GM18861 (cell line): Measurements from ENCODE around the gene PTPRJ.

ENCODE experiments used
- ATAC-seq: cut with Tn5 transposase; IDR thresholded peaks from one replicate; pipeline ENCODE4 v1.9.1; 2021; ENCODE audit not compliant: unreplicated experiment

PTPRJ gene

DNA sequence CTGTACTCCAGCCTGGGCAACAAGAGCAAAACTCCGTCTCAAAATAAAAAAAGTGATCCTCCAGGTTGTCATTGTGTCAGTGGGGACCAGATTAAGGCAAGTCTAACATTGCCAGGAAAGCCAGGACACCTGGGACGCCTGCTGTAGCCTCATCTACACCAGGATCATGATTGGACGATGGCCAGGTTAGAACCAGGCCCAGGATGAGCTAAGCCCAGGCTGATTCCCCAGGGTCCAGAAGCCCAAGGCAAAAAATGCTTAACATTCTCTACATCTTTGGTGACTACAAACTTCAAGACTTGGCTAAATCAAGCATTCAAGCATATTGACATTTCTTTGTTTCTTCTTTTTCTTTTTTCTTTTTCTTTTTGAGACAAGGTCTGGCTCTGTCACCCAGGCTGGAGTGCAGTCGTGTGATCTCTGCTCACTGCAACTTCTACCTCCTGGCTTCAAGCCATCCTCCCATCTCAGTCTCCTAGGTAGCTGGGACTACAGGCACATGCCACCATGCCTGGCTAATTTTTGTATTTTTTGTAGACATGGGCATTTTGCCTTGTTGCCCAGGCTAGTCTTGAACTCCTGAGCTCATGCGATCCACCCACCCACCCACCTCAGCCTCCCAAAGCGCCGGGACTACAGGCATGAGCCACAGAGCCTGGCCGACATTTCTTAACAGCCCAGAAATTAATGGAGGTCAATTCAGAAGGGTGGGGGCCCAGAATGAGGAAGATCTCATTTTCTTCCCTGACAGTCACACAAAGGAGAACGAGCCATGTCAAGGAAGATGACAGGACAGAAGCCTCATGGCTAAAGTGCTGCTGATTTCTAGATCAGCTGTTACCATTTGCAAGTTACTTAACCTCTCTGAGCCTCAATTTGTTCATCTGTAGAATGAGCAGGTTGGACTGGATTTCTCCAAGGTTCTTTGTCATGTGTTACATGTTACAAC lies 12.5 kb upstream of the PTPRJ start:
- ATAC-seq: no peak

DNA sequence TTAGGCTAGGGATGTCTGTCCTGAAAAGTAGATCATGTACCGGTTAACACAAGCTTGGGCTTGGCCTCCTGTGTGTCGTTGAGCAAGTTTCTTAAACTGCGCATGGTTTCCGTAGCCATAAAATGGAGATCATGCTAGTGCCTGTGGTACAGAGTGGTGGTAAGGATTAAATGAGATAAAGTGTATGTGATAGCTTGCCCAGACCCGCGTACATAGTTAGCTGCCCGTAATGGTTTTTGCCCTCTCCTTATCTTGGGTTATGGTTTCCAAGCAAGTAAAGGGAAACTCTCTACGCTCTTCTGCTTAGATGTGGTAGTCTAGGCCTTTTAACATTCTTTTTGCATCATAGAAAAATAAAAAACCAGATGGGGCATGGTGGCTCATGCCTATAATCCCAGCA lies 11.0 kb upstream of the PTPRJ start:
- ATAC-seq: no peak

DNA sequence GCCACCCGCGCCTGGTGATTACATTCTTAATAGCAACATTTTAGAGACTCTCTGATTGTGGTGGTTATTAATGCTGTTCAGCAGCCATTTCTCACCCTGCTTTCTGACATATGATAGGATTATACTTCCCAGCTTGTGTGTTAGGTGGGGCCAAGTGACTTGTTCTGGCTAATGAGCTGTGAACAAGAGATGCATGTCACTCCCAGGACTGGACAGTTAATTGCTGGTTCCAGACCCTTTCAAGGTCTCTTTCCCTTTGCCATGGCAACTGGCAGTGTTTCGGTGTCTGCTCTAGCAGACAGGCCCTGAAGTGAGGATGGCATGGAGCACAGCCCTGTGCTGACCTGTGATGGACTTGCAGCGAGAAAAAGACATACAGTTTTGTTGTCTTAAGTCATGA lies 8.9 kb upstream of the PTPRJ start:
- ATAC-seq: no peak

DNA sequence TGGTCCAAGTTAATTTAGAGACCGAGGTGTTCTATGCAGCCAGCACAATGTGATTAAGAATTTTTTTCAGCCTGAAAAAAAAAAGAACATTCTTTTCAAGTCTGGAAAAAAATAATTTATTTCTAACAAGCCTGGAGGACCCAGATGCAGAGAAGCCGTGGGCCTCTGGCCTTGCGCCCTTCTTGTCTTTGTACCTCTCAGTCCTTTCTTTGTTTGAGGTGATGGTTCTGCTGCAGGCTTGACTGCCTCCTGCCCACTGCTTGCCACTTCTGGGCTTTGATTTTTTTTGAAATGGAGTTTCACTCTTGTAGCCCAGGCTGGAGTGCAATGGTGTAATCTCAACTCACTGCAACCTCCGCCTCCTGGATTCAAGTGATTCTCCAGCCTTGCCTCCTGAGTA lies 7.2 kb upstream of the PTPRJ start:
- no peak for ATAC-seq

DNA sequence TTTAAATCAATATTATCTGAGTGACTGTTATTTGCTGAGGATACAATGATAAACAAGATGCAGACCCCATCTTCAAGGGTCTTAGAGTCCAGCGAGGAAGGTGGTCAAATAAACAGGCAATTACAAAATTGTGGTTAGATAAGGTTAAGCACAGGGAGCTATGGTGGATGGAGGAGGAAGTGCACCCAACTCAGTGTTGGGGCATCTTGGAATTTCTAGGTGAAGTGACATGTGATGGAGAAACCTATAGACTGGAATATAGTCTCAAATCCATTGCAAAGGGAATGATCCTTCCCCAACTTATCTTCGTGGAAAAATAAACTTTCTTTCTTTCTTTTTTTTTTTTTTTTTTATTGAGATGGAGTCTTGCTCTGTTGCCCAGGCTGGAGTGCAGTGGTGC lies 3.4 kb upstream of the PTPRJ start:
- no peak for ATAC-seq

DNA sequence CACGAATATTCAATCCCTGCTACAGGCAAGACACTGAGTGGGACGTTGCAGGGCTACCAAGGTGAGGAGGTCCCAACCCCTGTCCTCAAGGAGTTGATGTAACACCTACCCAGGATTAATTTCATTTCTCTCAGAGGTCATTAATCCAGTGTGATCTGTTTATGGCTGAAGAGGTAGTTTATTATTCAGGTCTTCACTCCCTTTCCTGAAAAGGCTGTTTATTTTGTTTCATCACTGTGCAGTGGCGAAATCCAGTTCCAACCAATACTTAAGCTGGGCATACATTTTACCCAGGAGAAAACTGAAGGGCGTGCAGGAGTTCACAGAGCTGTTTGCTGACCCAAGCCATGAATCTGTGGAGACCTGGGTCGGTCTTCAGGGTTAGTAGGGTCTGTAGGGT lies 2.7 kb upstream of the PTPRJ start:
- no peak for ATAC-seq

DNA sequence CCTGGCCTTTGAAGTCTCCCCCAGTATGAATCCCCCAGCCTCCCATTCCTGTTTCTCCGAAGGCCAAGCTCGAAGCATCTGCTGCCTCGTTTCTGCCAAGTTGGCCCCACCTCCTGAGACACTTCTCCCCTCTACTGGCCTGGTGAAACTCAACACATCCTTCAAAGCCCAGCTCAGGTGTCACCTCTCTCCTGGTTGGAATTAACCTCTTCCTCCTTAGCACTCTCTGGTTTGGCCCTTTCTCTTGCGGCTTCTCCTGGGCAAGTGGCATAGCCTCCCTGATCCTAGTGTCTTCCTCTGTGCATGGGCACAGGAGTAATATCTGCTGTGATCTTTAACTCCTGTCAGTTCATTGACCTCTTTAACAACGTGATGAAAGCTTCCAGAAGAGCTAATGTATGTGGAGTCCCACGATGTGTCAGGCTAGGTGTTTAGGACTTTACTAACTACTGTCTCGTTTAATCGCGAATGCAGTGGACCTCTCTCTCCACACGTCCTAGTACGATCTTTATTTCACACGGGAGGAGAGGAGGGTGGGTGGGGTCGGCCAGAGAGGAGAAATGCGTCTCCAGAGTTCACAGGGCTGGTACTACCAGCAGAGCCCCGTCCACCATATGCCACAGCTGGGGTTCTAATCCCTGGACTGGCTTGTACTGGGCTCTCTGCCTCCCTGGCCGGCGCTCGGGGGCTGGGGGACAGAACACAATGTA lies 826 bp upstream of the PTPRJ start:
- ATAC-seq: no peak

DNA sequence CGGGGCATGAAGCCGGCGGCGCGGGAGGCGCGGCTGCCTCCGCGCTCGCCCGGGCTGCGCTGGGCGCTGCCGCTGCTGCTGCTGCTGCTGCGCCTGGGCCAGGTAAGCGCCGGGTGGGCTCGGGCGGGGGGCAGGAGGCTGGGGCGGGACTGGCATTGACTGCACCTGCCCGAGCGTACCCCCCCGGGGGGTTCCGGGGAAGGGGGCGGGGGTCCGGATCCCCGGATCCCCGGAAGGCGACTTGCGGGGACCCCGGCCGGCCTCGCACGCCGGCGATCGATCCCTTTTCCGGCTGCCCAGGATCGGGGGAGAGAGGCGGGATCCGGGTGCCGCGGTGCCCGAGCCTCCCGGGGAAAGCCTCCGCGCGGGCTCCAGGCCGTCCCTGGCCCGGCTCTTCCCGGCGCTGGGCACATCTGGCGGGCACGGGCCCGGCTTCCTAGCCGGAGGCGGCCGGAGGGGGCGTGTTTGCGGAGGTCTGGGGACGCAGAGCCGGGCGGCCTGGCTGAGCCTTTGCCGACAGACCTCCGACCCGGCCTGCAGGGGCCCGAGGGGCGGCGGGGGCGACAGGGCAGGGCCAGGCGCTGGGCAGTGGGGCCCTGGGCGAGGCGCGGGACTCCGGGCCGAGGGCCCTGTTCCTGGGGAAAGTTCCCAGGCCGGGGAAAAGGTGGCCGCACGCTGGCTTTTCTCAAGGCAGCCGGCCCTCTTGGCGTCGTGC lies 705 bp downstream of the PTPRJ start:
- peak; percentile 39 for ATAC-seq

DNA sequence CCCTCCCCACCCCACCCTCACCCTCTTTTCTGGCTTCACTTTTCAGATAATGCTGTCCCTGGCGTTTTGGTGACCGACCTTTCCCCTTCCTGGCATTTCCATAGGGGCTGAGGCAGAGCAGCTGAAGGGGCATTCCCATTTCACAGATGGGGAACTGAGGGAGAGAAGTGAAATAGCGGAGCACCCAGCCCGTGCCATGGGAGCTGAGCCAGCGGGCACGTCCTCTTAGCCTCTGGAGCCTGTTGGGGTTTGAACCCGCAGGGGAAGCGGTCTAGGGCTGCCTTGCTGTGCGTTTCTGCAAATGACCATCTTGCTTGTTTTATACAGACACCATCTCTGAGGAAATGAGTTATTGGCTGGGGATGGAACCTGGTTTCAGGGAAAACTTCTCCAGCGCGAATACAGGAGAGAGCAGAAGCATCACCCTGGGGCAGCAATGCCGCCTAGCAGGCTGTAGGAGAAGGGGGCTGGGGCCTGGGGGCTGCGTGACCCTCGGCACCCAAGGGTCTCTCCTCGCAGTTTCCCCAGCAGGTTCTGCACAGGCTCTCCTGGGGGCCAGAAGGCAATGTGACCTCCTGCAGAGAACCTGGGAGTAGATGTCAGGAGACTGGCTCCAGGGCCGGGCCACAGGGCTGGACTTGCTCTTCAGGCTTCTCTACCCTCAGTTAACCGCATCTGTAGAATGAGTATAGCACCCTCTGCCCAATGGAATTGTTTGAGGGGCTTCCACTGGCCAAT lies 1.5 kb downstream of the PTPRJ start:
- no peak for ATAC-seq

DNA sequence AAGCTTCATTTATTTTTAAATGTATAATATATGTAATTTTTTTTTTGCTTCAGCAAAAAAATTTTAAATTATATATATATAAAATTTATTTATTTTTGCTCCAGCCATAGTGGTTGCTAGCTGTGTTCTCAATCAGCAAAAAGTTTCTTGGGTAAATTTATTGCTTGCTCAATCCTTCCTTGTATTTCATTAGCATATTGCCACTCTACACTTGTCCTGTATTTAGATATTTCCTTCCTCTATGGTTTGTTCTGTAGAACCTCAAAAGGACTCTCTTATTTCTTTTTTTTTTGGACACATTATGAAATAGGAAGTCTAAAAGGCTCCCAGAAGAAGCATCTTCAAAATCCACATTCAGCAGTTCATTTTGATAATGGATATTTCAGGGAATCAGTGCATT lies 2.3 kb downstream of the PTPRJ start:
- no peak for ATAC-seq

DNA sequence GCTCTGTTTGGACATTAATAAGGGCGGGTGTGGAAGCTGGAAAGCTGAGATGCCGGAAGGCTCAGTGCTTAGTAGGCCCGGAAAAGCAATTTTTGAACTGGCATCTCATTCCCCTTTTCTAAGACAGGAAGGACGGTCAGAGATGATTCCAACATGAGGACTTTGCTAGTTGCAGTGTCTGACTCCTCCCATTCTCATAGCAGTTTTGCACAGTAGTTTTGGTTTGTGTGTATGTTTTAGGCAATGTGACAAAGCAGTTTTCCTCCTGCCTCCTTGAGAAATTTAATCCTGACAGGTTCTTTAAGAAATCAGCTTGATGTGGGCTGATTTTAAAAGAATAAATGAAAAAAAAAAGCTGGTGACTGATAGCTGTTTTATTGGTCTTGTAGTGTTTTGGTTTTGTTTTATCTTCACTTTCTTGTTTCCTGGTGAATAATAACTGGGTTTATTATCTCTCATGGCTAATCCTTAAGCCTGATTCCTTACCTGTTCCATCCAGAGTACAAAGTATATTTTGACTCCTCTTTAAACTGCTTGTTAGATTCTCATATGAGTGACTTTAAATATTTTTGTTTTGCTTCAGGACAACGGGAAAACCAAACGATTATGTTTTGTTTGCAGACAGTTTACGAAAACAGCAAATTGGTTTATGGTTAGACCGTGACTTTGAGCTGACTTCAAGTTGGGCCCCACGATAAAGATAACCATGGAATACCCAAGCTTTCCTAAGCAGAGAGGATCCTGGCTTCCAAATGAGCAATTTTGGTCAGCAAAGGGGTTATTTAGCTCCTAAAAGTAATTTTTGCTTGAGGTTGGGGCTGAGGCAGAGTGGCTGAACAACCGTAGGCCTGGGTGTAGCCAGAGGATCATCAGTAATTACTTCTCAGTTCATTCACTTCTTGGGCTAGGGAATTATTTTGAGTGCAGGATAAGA lies 3.4 kb downstream of the PTPRJ start:
- no peak for ATAC-seq

DNA sequence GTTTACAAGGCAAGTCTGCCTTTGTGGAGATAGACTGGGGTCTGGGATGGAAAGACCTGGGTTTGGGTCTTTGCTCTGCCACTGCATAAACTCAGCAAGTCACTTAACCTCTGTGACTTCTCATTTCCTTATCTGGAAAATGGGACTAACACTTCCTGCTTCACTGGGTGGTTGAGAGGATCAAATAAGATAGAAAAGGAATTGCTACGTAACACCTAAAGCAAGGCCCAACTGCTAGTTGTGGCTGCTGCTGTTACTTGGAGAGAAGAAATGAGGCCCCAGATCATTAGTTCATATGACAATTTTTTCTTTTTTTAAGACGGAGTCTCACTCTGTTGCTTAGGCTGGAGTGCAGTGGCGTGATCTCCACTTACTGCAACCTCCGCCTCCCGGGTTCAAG lies 5.9 kb downstream of the PTPRJ start:
- no peak for ATAC-seq

DNA sequence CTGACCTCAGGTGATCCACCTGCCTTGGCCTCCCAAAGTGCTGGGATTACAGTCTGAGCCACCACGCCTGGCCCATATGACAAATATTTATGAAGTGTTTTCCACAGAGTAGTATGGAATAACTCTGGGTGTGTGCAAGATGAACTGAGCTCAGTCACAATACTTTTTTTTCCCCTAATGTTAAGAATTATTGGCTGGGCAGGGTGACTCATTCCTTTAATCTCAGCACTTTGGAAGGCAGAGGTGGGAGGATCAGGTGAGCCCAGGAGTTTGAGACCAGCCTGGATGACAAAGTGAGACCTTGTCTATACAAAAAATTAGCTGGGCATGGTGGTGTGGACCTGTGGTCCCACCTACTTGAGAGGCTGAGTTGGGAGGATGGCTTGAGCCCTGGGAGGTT lies 6.4 kb downstream of the PTPRJ start:
- ATAC-seq: no peak

DNA sequence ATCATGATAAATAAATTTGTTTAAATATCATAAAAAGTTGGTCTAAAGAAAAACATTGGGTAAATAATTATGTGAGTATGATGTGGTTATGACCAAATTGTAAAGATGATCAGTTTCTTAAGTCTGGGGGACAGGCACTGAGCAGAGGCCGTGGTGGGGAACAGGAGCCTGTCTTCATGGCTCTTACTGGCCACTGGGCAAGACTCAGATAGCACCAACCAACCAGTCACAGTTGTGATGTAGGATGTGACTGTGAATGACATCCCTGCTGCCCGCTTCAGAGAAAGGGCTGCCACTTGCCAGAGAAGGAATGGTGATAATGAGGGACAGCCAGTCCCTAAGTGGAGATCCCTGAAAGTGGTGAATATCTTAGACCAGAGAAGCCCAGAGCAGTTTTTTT lies 7.0 kb downstream of the PTPRJ start:
- no peak for ATAC-seq

DNA sequence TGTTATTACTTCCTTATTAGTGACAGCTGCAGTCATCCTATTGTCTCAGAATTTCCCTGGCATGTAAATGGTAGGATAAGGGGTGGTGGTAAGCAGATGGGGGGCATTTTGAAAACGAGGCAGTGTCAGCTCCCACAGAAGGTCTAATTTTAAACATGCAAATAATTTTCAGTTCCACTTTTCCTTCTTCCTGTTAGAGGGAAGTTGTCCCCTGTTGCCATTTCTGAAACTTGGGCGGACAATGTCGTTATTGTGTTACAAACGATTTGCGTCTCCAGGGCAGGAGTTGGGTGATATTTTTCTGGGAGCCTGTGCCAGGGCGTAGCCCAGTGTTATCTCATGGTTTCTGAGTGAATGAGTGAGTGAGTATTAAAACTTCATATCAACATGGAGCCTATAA lies 7.4 kb downstream of the PTPRJ start:
- no peak for ATAC-seq

DNA sequence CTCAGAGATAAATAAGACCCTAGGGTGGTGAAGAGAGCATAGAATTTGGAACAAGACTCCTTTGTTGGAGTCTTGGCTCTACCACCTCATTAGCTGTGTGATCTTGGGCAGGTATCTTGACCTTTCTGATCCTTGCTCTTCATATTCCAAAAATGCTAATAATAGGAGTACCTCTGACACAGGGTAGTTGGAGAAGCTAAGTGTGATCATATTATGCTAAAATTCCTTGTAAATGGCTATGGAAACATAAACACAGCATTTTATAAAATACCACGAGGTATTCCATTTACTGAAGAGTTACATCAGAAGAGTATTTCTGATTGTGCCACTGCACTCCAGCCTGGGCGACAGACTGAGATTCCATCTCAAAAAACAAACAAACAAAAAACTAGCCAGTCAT lies 9.4 kb downstream of the PTPRJ start:
- no peak for ATAC-seq

DNA sequence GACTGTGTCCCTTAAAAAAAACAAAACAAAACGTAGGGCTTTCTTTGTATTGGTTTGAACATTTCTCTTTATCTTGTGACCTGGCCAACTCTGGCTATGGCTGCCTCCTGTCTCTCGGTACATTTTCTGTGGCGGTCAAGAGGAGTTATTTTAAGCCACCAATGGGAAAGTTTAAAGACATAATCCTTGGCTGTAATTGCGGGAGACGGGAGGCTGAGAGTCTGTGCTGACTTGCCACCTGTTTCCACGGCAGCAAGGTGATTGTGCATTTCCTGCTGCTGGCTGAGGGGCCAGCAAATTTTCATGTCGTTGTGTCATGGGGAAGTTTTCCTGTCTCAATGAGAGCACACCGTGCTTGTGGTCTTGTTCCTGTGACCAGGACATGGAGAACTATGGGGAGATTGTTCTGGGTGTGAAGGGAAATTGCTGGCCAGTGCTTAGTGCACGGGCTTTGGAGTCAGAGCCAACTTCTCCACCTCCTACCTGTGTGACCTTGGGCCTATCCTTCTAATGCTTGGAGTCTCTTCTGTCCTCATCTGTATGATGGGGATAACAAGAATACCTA lies 11.0 kb downstream of the PTPRJ start:
- no peak for ATAC-seq

DNA sequence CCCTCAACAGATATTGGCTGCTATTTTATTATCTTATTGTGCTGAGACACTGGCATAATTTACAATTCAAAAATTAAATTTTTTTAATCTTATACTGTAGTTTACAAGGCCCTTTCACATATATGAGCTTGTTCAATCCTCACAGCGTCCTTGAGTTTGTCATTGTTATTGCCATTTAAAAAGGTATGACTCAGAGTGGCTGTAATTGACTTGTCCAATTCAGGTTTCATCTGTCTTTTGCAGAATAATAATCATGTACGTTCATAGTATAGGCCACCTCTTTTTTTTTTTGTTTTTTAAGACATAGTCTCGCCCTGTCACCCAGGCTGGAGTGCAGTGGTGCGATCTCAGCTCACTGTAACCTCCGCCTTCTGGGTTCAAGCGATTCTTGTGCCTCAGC lies 11.5 kb downstream of the PTPRJ start:
- ATAC-seq: no peak

DNA sequence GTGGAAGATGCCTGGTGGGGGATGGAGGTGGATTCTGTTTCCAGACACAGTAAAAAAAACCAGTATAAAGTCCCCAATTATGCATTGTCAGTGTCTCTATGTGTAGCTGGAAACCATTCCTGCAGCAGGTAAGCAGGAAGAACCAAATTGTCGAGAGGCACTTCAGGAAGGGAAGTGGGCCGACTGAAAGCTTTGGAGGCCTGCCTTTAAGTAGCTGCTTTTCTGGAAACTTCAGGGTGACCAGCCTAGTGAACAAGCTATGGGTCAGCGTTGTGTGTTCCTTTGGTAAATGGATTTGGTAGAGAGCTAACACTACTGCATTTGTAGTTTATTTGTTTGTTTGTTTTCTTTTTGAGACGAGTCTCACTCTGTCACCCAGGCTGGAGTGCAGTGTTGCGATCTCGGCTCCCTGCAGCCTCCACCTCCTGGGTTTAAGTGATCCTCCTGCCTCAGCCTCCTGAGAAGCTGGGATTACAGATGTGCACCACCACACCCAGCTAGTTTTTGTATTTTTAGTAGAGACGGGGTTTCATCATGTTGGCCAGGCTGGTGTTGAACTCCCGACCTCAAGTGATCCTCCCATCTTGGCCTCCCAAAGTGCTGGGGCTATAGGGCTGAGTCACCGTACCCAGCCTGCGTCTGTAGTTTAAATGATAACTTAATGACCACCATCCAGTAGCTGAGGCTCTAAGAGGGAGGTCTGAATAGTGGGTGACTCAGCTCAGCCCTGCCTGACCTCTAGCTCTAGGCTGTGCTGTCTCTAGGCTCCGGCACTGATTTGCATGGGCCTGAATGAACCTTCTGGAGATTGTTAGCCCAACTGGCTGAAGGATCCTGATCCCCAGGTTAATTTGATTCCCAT lies 12.8 kb downstream of the PTPRJ start:
- no peak for ATAC-seq
